ENCODE results near the gene NBAS. TPM values are rescaled to one million over a fixed set of nuclear protein-coding genes. Genes with fewer than 3 reads are reported as not detected.
A peak's percentile ranks its signal among the peaks of the same experiment; 100 is the strongest.

NBAS gene
- total and polyA plus RNA-seq, 2 of the 13 experiments (the other 11 are each of a cell fraction or from before 2014, with no cell fraction given): 33.6 to 58.7 TPM

DNA sequence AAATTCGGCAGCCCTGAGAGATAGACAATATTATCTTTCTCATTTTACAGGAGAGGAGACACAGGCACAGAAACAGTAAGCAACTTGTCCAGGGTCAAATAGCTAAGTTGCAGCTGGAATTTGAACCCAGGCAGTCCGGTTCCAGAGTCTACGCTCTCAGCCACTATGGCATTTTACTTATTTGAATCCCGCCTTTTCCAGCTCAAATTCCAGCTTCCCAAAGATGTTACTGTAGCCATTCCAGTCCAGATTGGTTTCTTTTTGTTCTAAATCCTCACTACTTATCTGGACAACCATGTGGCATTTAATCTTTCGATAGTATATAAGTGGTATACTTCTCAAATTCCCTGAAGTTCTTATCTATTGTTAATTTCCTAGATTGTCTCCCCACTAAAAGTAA is 125.7 kb downstream of the NBAS start (continued):
- TF ChIP-seq, protein P1, sequence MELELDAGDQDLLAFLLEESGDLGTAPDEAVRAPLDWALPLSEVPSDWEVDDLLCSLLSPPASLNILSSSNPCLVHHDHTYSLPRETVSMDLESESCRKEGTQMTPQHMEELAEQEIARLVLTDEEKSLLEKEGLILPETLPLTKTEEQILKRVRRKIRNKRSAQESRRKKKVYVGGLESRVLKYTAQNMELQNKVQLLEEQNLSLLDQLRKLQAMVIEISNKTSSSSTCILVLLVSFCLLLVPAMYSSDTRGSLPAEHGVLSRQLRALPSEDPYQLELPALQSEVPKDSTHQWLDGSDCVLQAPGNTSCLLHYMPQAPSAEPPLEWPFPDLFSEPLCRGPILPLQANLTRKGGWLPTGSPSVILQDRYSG (CRISPR knock-in tag; IDR thresholded peaks at IDR 0.05): no peak
- TF ChIP-seq ZC3H4 (CRISPR knock-in tag; IDR thresholded peaks at IDR 0.05; ENCODE audit: borderline replicate concordance) (no peak), DMAP1 (CRISPR knock-in tag; IDR thresholded peaks at IDR 0.05) (peak; percentile 44; the same call in 1 of the 2 replicates), DR1 (CRISPR knock-in tag; IDR thresholded peaks at IDR 0.05) (no peak), EZH2 (conservative IDR thresholded peaks at IDR 0.05; ENCODE audit: low read depth, low read length) (no peak), ZNF549 (CRISPR knock-in tag; IDR thresholded peaks at IDR 0.05) (no peak), ZNF768 (CRISPR knock-in tag; IDR thresholded peaks at IDR 0.05) (no peak), NR2F6 (IDR thresholded peaks at IDR 0.05) (no peak), NR2F6 (CRISPR knock-in tag; IDR thresholded peaks at IDR 0.05) (peak; percentile 65), CCAR2 (optimal IDR thresholded peaks at IDR 0.05; ENCODE audit: low read depth, low read length) (no peak), ZNF296 (CRISPR knock-in tag; conservative IDR thresholded peaks at IDR 0.05) (no peak), KDM4B (CRISPR knock-in tag; IDR thresholded peaks at IDR 0.05) (no peak)
- TF ChIP-seq, protein P2, sequence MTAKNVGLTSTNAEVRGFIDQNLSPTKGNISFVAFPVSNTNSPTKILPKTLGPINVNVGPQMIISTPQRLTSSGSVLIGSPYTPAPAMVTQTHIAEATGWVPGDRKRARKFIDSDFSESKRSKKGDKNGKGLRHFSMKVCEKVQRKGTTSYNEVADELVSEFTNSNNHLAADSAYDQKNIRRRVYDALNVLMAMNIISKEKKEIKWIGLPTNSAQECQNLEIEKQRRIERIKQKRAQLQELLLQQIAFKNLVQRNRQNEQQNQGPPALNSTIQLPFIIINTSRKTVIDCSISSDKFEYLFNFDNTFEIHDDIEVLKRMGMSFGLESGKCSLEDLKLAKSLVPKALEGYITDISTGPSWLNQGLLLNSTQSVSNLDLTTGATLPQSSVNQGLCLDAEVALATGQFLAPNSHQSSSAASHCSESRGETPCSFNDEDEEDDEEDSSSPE (CRISPR knock-in tag; IDR thresholded peaks at IDR 0.05): peak; percentile 88
- TF ChIP-seq, protein P3, sequence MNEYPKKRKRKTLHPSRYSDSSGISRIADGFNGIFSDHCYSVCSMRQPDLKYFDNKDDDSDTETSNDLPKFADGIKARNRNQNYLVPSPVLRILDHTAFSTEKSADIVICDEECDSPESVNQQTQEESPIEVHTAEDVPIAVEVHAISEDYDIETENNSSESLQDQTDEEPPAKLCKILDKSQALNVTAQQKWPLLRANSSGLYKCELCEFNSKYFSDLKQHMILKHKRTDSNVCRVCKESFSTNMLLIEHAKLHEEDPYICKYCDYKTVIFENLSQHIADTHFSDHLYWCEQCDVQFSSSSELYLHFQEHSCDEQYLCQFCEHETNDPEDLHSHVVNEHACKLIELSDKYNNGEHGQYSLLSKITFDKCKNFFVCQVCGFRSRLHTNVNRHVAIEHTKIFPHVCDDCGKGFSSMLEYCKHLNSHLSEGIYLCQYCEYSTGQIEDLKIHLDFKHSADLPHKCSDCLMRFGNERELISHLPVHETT (CRISPR knock-in tag; conservative IDR thresholded peaks at IDR 0.05): no peak
- TF ChIP-seq, protein P4, sequence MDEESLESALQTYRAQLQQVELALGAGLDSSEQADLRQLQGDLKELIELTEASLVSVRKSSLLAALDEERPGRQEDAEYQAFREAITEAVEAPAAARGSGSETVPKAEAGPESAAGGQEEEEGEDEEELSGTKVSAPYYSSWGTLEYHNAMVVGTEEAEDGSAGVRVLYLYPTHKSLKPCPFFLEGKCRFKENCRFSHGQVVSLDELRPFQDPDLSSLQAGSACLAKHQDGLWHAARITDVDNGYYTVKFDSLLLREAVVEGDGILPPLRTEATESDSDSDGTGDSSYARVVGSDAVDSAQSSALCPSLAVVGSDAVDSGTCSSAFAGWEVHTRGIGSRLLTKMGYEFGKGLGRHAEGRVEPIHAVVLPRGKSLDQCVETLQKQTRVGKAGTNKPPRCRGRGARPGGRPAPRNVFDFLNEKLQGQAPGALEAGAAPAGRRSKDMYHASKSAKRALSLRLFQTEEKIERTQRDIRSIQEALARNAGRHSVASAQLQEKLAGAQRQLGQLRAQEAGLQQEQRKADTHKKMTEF (CRISPR knock-in tag; IDR thresholded peaks at IDR 0.05): 0 out of 2 replicates have a peak, but pooled peaks have one; percentile 36
- TF ChIP-seq, protein P5, sequence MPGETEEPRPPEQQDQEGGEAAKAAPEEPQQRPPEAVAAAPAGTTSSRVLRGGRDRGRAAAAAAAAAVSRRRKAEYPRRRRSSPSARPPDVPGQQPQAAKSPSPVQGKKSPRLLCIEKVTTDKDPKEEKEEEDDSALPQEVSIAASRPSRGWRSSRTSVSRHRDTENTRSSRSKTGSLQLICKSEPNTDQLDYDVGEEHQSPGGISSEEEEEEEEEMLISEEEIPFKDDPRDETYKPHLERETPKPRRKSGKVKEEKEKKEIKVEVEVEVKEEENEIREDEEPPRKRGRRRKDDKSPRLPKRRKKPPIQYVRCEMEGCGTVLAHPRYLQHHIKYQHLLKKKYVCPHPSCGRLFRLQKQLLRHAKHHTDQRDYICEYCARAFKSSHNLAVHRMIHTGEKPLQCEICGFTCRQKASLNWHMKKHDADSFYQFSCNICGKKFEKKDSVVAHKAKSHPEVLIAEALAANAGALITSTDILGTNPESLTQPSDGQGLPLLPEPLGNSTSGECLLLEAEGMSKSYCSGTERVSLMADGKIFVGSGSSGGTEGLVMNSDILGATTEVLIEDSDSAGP (CRISPR knock-in tag; IDR thresholded peaks at IDR 0.05; ENCODE audit: borderline replicate concordance): no peak
- TF ChIP-seq, protein P6, sequence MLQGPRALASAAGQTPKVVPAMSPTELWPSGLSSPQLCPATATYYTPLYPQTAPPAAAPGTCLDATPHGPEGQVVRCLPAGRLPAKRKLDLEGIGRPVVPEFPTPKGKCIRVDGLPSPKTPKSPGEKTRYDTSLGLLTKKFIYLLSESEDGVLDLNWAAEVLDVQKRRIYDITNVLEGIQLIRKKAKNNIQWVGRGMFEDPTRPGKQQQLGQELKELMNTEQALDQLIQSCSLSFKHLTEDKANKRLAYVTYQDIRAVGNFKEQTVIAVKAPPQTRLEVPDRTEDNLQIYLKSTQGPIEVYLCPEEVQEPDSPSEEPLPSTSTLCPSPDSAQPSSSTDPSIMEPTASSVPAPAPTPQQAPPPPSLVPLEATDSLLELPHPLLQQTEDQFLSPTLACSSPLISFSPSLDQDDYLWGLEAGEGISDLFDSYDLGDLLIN (CRISPR knock-in tag; IDR thresholded peaks at IDR 0.05; ENCODE audit: borderline replicate concordance): no peak
- TF ChIP-seq, protein P7, sequence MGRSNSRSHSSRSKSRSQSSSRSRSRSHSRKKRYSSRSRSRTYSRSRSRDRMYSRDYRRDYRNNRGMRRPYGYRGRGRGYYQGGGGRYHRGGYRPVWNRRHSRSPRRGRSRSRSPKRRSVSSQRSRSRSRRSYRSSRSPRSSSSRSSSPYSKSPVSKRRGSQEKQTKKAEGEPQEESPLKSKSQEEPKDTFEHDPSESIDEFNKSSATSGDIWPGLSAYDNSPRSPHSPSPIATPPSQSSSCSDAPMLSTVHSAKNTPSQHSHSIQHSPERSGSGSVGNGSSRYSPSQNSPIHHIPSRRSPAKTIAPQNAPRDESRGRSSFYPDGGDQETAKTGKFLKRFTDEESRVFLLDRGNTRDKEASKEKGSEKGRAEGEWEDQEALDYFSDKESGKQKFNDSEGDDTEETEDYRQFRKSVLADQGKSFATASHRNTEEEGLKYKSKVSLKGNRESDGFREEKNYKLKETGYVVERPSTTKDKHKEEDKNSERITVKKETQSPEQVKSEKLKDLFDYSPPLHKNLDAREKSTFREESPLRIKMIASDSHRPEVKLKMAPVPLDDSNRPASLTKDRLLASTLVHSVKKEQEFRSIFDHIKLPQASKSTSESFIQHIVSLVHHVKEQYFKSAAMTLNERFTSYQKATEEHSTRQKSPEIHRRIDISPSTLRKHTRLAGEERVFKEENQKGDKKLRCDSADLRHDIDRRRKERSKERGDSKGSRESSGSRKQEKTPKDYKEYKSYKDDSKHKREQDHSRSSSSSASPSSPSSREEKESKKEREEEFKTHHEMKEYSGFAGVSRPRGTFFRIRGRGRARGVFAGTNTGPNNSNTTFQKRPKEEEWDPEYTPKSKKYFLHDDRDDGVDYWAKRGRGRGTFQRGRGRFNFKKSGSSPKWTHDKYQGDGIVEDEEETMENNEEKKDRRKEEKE (IDR thresholded peaks at IDR 0.05): no peak
- TF ChIP-seq, protein P8, sequence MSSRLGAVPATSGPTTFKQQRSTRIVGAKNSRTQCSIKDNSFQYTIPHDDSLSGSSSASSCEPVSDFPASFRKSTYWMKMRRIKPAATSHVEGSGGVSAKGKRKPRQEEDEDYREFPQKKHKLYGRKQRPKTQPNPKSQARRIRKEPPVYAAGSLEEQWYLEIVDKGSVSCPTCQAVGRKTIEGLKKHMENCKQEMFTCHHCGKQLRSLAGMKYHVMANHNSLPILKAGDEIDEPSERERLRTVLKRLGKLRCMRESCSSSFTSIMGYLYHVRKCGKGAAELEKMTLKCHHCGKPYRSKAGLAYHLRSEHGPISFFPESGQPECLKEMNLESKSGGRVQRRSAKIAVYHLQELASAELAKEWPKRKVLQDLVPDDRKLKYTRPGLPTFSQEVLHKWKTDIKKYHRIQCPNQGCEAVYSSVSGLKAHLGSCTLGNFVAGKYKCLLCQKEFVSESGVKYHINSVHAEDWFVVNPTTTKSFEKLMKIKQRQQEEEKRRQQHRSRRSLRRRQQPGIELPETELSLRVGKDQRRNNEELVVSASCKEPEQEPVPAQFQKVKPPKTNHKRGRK (CRISPR knock-in tag; IDR thresholded peaks at IDR 0.05): no peak

Measured in HepG2 (cell line).